Esophagus (tissue), 2 donors: ENCODE measurements around the gene PRUNE2. TPM values are rescaled to one million over a fixed set of nuclear protein-coding genes. Genes with fewer than 3 reads are reported as not detected.
A peak's percentile ranks its signal among the peaks of the same experiment; 100 is the strongest.
"Not testable (repeated sequence)": the region's sequence is repeated elsewhere in the genome, so short reads cannot be mapped to it uniquely, and the experiment has no call there.

Source experiments
- H3K27ac ChIP-seq, 2 donors: one replicate each; pipeline ENCODE4 v1.5.1; 2013; ENCODE audit warnings: low read depth in 2 of 2, mild to moderate bottlenecking in 2 of 2, inconsistent platforms in 1 of 2, low read length in 1 of 2, moderate library complexity in 1 of 2
- H3K27me3 ChIP-seq, 2 donors: one replicate each; pipeline ENCODE4 v1.6.1; 2013; ENCODE audit warnings: low read length in 2 of 2, control low read depth in 1 of 2, mild to moderate bottlenecking in 1 of 2; ENCODE audit not compliant: insufficient read depth in 2 of 2, control insufficient read depth in 1 of 2
- H3K36me3 ChIP-seq, 2 donors: one replicate each; pipeline ENCODE4 v1.6.1; 2013; ENCODE audit warnings: low read length in 1 of 2; ENCODE audit not compliant: control insufficient read depth in 2 of 2, insufficient read depth in 2 of 2
- H3K4me1 ChIP-seq, 2 donors: one replicate each; pipeline ENCODE4 v1.6.1; 2013; ENCODE audit warnings: low read length in 1 of 2; ENCODE audit not compliant: control insufficient read depth in 2 of 2, insufficient read depth in 2 of 2
- H3K4me3 ChIP-seq, 2 donors: one replicate each; pipeline ENCODE4 v1.5.1; 2013; ENCODE audit warnings: low read length in 2 of 2, mild to moderate bottlenecking in 2 of 2, low read depth in 1 of 2, moderate library complexity in 1 of 2
- H3K9me3 ChIP-seq, 2 donors: one replicate each; pipeline ENCODE4 v1.6.1; 2013; ENCODE audit warnings: mild to moderate bottlenecking in 2 of 2, low read depth in 1 of 2, low read length in 1 of 2, moderate library complexity in 1 of 2; ENCODE audit not compliant: control insufficient read depth in 2 of 2, insufficient read depth in 1 of 2
- WGBS, 2 donors: extraction: QIAGEN DNeasy Blood & Tissue Kit; methylation state at CpG; one replicate each; pipeline ENCODE4 v1.1.7; 2013; 5-methylcytosine and 5-hydroxymethylcytosine counted together
- polyA plus RNA-seq, 2 donors: library from polyadenylated mRNA; stranded (reverse); fragments of 200-250 nt; gene quantifications; one replicate each; pipeline ENCODE4 v1.2.3, GENCODE V29; 2013
- donor health status: healthy with polysubstance abuse.
- donor health status: Bipolar disorder and iron deficiency.

Gene PRUNE2, protein sequence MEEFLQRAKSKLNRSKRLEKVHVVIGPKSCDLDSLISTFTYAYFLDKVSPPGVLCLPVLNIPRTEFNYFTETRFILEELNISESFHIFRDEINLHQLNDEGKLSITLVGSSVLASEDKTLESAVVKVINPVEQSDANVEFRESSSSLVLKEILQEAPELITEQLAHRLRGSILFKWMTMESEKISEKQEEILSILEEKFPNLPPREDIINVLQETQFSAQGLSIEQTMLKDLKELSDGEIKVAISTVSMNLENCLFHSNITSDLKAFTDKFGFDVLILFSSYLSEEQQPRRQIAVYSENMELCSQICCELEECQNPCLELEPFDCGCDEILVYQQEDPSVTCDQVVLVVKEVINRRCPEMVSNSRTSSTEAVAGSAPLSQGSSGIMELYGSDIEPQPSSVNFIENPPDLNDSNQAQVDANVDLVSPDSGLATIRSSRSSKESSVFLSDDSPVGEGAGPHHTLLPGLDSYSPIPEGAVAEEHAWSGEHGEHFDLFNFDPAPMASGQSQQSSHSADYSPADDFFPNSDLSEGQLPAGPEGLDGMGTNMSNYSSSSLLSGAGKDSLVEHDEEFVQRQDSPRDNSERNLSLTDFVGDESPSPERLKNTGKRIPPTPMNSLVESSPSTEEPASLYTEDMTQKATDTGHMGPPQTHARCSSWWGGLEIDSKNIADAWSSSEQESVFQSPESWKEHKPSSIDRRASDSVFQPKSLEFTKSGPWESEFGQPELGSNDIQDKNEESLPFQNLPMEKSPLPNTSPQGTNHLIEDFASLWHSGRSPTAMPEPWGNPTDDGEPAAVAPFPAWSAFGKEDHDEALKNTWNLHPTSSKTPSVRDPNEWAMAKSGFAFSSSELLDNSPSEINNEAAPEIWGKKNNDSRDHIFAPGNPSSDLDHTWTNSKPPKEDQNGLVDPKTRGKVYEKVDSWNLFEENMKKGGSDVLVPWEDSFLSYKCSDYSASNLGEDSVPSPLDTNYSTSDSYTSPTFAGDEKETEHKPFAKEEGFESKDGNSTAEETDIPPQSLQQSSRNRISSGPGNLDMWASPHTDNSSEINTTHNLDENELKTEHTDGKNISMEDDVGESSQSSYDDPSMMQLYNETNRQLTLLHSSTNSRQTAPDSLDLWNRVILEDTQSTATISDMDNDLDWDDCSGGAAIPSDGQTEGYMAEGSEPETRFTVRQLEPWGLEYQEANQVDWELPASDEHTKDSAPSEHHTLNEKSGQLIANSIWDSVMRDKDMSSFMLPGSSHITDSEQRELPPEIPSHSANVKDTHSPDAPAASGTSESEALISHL (N-terminal part only)
- polyA plus RNA-seq, result 10 to 100 TPM in 1 of 2 donors, 1 to 10 TPM in 1; 8.1 to 40.7 TPM

DNA sequence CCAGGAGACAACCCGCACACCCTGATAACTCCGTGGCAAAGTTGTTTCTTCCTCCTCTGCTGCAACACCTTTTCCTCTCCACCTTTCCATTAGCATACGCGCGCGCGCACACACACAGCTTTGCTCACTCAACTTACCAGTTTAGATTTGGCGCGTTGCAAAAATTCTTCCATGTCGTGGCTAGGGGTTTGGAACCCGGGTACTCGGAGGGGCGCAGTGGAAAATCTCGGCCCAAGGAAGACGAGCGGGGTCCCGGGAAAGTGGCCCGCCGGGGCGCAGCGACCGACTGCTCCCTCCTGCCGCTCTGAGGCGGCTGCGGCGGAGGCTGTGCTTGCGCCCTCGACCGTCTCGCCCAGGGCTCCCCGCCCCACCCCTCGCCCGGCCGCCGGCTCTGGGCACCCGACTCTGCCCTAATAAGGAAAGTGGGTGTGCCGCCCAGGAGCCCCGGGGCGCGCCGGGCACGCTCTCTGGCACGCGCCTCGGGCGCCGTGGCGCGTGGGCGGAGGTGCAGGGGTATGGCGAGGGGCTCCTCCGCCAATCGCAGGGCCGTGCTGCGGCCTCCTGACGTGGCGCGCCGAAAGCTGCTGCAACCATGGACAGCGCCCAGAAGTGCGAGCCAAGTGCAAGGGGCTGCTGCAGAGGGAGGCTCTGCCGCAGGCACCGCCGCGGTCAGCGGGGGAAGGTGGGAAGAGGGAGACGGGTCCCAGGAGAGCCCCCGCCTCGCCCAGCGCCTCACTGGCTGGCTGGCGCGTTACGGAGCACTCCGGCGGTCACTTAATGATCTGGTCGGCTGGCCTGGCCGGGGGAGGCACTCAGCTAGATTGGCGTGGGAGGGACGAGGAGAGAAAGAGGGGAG is at the start of gene PRUNE2:
PRUNE2 (minus strand) TSS at position 324 of the 856 bp plus-strand sequence; CDS start at position 173, 151 bp downstream.
- peak within 1 kb of the TSS; percentile 49 to 52 for H3K4me3 ChIP-seq
- no peaks in the 10 kb centered on the region for H3K36me3 ChIP-seq
- WGBS, 2 donors, result 2 to 3% methylated on average over 79 of the region's 79 CpGs

DNA sequence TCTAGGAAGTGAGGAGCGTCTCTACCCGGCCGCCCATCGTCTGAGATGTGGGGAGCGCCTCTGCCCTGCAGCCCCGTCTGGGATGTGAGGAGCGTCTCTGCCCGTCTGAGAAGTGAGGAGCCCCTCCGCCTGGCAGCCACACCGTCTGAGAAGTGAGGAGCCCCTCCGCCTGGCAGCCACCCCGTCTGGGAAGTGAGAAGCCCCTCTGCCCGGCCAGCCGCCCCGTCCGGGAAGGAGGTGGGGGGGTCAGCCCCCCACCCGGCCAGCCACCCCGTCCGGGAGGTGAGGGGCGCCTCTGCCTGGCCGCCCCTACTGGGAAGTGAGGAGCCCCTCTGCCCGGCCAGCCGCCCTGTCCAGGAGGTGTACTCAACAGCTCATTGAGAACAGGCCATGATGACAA is 49.5 kb upstream of the PRUNE2 start:
- not testable (repeated sequence) for H3K27me3 ChIP-seq, H3K4me3 ChIP-seq, H3K4me1 ChIP-seq, H3K36me3 ChIP-seq, H3K9me3 ChIP-seq, H3K27ac ChIP-seq
- WGBS, 2 donors, result 90 to 94% methylated on average over 23 of the region's 23 CpGs

More for the DNA sequence above, at the start of gene PRUNE2:
- Histone ChIP-seq H3K27me3 (peaks cover 3% of the 10 kb centered on the region in 2 donors), H3K9me3 (no peaks in the 10 kb centered on the region), H3K4me1 (peaks cover 6 to 7% of the 10 kb centered on the region in 2 donors), H3K27ac (peak within 1 kb of the TSS; percentile 12 to 40)

DNA sequence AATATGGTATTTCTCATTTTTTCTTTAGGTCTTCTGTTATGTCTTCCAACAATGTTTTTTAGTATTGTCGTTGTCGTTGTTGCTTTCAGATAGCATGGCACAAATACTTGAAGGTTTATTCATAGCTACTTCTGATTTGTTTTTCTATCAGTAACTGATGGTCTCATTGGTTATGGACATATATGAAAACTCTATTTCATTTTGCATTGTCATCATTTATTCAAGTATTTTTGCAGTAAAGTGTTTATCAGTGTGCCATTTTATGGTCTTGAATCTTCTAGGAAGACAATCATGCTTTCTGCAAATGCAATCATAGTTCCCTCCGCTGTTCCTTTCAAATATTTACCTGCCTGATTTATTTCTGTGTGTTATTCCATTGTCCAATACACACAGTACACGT is 44.0 kb upstream of the PRUNE2 start:
- H3K27me3 ChIP-seq, result no peaks in the 10 kb centered on the region
- no peak overlapping the region for H3K4me3 ChIP-seq
- WGBS, 2 donors, result 76 to 78% methylated on average over 4 of the region's 4 CpGs
- no peaks in the 10 kb centered on the region for H3K4me1 ChIP-seq
- H3K9me3 ChIP-seq, result no peaks in the 10 kb centered on the region
- H3K36me3 ChIP-seq, result no peaks in the 10 kb centered on the region
- no peak overlapping the region for H3K27ac ChIP-seq

DNA sequence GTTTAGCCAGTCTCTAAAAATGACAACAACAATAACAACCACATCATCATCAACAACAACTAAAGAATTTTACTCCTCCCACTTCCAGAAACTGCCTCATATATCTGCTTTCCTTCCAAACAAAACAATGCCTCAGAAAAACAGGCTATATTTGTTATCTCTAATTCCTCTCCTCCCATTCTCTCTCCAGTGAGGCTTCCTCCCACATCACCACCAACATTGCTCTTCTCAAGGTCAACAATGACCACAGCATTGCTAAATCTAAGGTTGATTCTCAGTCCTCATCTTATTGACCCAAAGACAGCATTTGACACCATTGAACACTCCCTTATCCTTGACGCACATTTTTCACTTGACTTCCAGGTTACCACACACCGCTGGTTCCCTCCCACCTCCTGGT is 38.1 kb upstream of the PRUNE2 start:
- 87 to 90% methylated on average over 2 of the region's 2 CpGs for WGBS, 2 donors
- H3K36me3 ChIP-seq, result no peaks in the 10 kb centered on the region
- H3K27ac ChIP-seq, result no peak overlapping the region
- H3K4me3 ChIP-seq, result no peak overlapping the region
- H3K27me3 ChIP-seq, result no peaks in the 10 kb centered on the region
- no peaks in the 10 kb centered on the region for H3K4me1 ChIP-seq
- no peaks in the 10 kb centered on the region for H3K9me3 ChIP-seq

DNA sequence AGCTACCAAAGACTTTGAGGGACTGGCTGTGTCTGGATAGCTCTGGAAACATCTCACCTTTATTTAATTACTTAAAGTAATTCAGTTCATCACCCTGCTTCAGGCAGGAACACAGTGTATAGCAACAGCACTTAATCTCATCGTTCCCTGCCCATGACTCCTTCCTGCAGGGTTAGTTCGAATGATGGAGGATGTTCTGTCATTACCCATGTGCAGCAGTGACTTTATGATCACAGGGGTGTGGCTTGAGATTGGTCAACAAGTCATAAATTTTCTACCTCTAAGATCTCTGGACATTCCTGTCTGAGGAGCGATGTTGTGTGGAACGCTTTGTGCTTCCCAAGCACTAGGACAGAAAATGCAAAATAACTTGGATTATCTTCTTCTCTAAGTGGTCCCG is 37.1 kb upstream of the PRUNE2 start:
- no peak overlapping the region for H3K4me3 ChIP-seq
- WGBS, 2 donors, result 81 to 89% methylated on average over 5 of the region's 5 CpGs

DNA sequence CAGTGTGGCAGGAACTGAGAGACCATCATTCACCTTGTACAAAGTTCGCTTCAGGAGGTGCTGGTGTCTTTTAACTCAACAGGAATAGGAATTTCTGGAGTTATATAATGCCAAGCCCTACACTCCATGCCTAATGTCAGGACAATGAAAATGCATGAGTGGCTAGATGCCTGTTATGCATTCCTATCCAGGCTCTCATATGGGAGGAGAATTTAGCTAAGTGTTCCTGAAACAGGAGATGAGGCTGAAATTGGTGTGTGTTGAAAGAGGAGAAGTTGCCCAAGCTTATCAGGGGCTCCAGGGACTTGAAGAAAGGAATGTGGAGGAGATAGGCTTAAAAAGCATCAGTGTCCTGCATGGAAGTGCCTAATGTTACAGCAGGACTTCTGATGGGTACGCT is 26.8 kb upstream of the PRUNE2 start:
- Histone ChIP-seq H3K4me3 (no peak overlapping the region), H3K9me3 (no peaks in the 10 kb centered on the region), H3K27me3 (no peaks in the 10 kb centered on the region), H3K4me1 (no peaks in the 10 kb centered on the region), H3K36me3 (no peaks in the 10 kb centered on the region), H3K27ac (no peak overlapping the region)
- WGBS, 2 donors, result 69 to 80% methylated on average over 2 of the region's 2 CpGs

More for the DNA sequence above, 37.1 kb upstream of the PRUNE2 start:
- Histone ChIP-seq H3K36me3 (no peaks in the 10 kb centered on the region), H3K27me3 (no peaks in the 10 kb centered on the region), H3K9me3 (no peaks in the 10 kb centered on the region), H3K27ac (no peak overlapping the region), H3K4me1 (no peaks in the 10 kb centered on the region)

DNA sequence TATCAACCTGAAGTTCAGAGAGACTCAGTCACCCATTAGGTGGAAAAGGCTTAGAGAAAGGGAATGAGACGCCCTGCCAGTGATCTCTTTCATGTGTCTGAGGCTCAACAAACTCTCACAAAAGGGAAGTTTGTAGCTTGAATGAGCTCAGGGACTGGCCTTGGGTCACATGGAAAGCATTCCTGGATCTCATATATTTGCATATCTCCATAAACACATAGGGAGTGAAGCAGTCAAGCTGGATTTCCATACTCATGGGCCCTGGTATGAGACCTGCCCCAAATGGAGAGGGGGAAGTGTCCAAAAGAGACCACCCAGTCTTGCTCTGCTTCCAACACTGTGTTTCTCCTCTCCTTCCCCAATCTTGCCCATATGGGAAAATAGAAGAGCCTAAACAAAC is 26.4 kb upstream of the PRUNE2 start:
- no peaks in the 10 kb centered on the region for H3K36me3 ChIP-seq
- no peaks in the 10 kb centered on the region for H3K4me1 ChIP-seq
- WGBS, 2 donors, result 62 to 64% methylated on average over 1 of the region's 1 CpG
- H3K27ac ChIP-seq, result no peak overlapping the region
- H3K4me3 ChIP-seq, result no peak overlapping the region
- H3K27me3 ChIP-seq, result no peaks in the 10 kb centered on the region
- no peaks in the 10 kb centered on the region for H3K9me3 ChIP-seq

DNA sequence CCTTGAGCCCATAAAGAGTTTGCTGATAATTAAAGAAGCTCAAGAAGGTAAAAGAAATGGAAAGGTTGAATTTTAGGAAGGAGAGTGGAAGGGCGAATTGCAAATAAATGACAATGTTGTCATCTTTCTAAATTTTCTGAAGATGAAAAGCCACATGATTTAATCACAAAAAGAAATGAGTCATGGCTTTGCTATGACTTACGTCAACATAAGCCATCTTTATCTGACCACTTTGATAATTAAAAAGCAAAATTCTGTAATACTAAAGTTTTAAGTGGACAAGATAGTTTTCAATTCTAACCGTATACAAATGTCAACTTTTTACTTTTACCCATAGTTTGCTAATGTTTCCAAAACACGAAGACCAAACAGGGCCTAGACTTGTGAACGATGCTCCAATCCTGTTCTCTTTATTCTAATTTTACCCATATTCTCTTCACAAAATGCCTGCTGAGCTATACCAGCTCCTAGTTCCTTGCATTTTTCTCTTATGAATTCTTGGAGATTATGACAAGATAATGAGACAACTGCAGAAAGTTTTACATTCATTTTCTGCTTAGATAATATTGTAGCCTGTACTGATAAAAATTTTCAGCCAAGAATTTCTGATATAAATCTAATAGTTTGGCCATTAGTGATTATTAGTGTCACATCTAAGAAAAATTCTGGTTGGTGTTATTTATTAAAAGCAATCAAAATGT is 21.8 kb upstream of the PRUNE2 start:
- 77 to 82% methylated on average over 5 of the region's 5 CpGs for WGBS, 2 donors
- H3K27me3 ChIP-seq, result no peaks in the 10 kb centered on the region
- no peaks in the 10 kb centered on the region for H3K9me3 ChIP-seq
- H3K4me3 ChIP-seq, result no peak overlapping the region
- H3K4me1 ChIP-seq, result no peaks in the 10 kb centered on the region
- no peaks in the 10 kb centered on the region for H3K36me3 ChIP-seq
- no peak overlapping the region for H3K27ac ChIP-seq
